HepG2 (cell line): ENCODE results near the gene NEDD8. TPM values are rescaled to one million over a fixed set of nuclear protein-coding genes. Genes with fewer than 3 reads are reported as not detected.

Experiments used
- ATAC-seq: fragments of 200-7000 bp; cut with Tn5 transposase; 3 replicates; pipeline ENCODE4 v1.9.1; 2020; ENCODE audit warnings: mild to moderate bottlenecking, moderate library complexity
- BruUV-seq: library from RNA; stranded (reverse); fragments of 400-500 nt; replicated peaks from 2 replicates; lab custom pipeline; 2021; lab: Mats Ljungman, UMichigan
- CTCF ChIA-PET: fragments of 300-600 bp; formaldehyde crosslinking; extraction: SDS; loops from one replicate; lab custom pipeline; 2021; ENCODE audit warnings: low total read pairs, inconsistent platforms, low intra/inter-chr PET ratio; lab: Yijun Ruan, JAX
- POLR2A ChIA-PET: fragments of 350-600 bp; sonication (Branson Sonifier 250); formaldehyde crosslinking; loops from one replicate; lab custom pipeline; 2020; ENCODE audit warnings: antibody characterized with exemption, inconsistent platforms; lab: Yijun Ruan, JAX
- DNase-seq: peaks from one replicate; pipeline ENCODE4 v3.0.0-alpha.2; 2015; ENCODE audit warnings: low spot score
- FAIRE-seq: peaks from 3 replicates; lab custom pipeline; 2011; peaks lifted over from hg19 to GRCh38; lab: Jason Lieb, UNC
- H2AFZ ChIP-seq: one replicate; pipeline ENCODE4 v1.6.1; 2011; ENCODE audit warnings: low read length, inconsistent platforms
- H3K27ac ChIP-seq: fragments of 300-600 bp; 3 replicates; pipeline ENCODE4 v1.8.0; 2011; ENCODE audit warnings: mixed run types, mild to moderate bottlenecking, mixed read lengths, low read length, inconsistent platforms; ENCODE audit not compliant: insufficient read depth; ENCODE audit errors: extremely low read length
- H3K27me3 ChIP-seq, 2 experiments: fragments of 200-600 bp in 1 of 2; 2 replicates in 1 of 2; 3 replicates in 1 of 2; pipeline versions ENCODE4 v1.6.0 to v1.8.0; 2011; ENCODE audit warnings: low read length in 2 of 2, mild to moderate bottlenecking in 2 of 2, moderate library complexity in 2 of 2, inconsistent platforms in 1 of 2; ENCODE audit not compliant: insufficient read depth in 2 of 2, control insufficient read depth in 1 of 2
- H3K36me3 ChIP-seq, 2 experiments: fragments of 200-600 bp in 1 of 2; replicated peaks in 1 of 2; 2 replicates in 1 of 2; 3 replicates in 1 of 2; pipeline versions ENCODE4 v1.5.1 to v1.8.0; 2011; ENCODE audit warnings: low read length in 2 of 2, inconsistent platforms in 1 of 2; ENCODE audit not compliant: insufficient read depth in 2 of 2, control insufficient read depth in 1 of 2
- H3K4me1 ChIP-seq: 2 replicates; pipeline ENCODE4 v1.5.1; 2012; ENCODE audit warnings: low read length, inconsistent platforms; ENCODE audit not compliant: insufficient read depth
- H3K4me2 ChIP-seq: 2 replicates; pipeline ENCODE4 v1.6.0; 2011; ENCODE audit warnings: low read depth, low read length, inconsistent platforms
- H3K4me3 ChIP-seq, 3 experiments: fragments of 200-600 bp in 1 of 3; sonication (generic), shearing (Covaris generic) in 1 of 3; replicated peaks in 1 of 3; 2 replicates each; pipeline ENCODE4 v1.5.1; 2011 to 2016; ENCODE audit warnings: low read length in 3 of 3, inconsistent platforms in 2 of 3, low read depth in 2 of 3, mild to moderate bottlenecking in 2 of 3, control low read depth in 1 of 3, mixed read lengths in 1 of 3; ENCODE audit not compliant: insufficient read depth in 1 of 3
- H3K79me2 ChIP-seq: one replicate; pipeline ENCODE4 v1.6.1; 2011; ENCODE audit warnings: low read length, inconsistent platforms; ENCODE audit not compliant: insufficient read depth
- H3K9ac ChIP-seq: 2 replicates; pipeline ENCODE4 v1.6.0; 2011; ENCODE audit warnings: mild to moderate bottlenecking, low read depth, low read length, inconsistent platforms; ENCODE audit not compliant: insufficient read depth
- H3K9me3 ChIP-seq: 2 replicates; pipeline ENCODE4 v1.5.1; 2012; ENCODE audit warnings: mild to moderate bottlenecking, low read length
- H4K20me1 ChIP-seq: 2 replicates; pipeline ENCODE4 v1.6.0; 2011; ENCODE audit warnings: inconsistent platforms, mild to moderate bottlenecking, low read length, moderate library complexity; ENCODE audit not compliant: insufficient read depth
- ARHGAP35 ChIP-seq: sonication (generic); formaldehyde crosslinking; IDR thresholded peaks from 2 replicates; pipeline ENCODE4 v1.9.0; 2022; ENCODE audit warnings: mild to moderate bottlenecking, inconsistent platforms, moderate library complexity, missing genetic modification reagents, borderline replicate concordance
- ARNT2 ChIP-seq: sonication (generic); formaldehyde crosslinking; IDR thresholded peaks from 2 replicates; pipeline ENCODE4 v1.8.0; 2022; ENCODE audit warnings: mild to moderate bottlenecking, low read depth, missing genetic modification reagents, moderate library complexity
- CAMTA2 ChIP-seq: sonication (generic); formaldehyde crosslinking; IDR thresholded peaks from 2 replicates; pipeline ENCODE4 v1.4.0; 2020; ENCODE audit warnings: mild to moderate bottlenecking, missing genetic modification reagents, borderline replicate concordance
- CHCHD3 ChIP-seq: sonication (generic); formaldehyde crosslinking; IDR thresholded peaks from 2 replicates; pipeline ENCODE4 v1.8.0; 2022; ENCODE audit warnings: mild to moderate bottlenecking, missing genetic modification reagents, moderate library complexity
- ISL2 ChIP-seq: sonication (generic); formaldehyde crosslinking; IDR thresholded peaks from 2 replicates; pipeline ENCODE4 v1.5.0; 2020; ENCODE audit warnings: missing genetic modification reagents
- JUN ChIP-seq: sonication (generic); formaldehyde crosslinking; IDR thresholded peaks from 2 replicates; pipeline ENCODE4 v1.4.0; 2020; ENCODE audit warnings: mild to moderate bottlenecking, missing genetic modification reagents
- KDM1A ChIP-seq: IDR thresholded peaks from 2 replicates; pipeline ENCODE4 v1.6.1; 2016; ENCODE audit warnings: missing compliant biosample characterization
- MYNN ChIP-seq: sonication (generic); formaldehyde crosslinking; IDR thresholded peaks from 2 replicates; pipeline ENCODE4 v1.4.0; 2020; ENCODE audit warnings: mild to moderate bottlenecking, low read depth, missing genetic modification reagents
- PHF20 ChIP-seq: sonication (generic); formaldehyde crosslinking; IDR thresholded peaks from 2 replicates; pipeline ENCODE4 v1.5.0; 2020; ENCODE audit warnings: mild to moderate bottlenecking, missing genetic modification reagents
- PHF8 ChIP-seq: sonication (generic); formaldehyde crosslinking; IDR thresholded peaks from 2 replicates; pipeline ENCODE4 v1.5.0; 2020; ENCODE audit warnings: missing genetic modification reagents
- POLR2G ChIP-seq: fragments of 200-400 bp; formaldehyde crosslinking; IDR thresholded peaks from 2 replicates; pipeline ENCODE4 v1.6.1; 2018; ENCODE audit warnings: mild to moderate bottlenecking, low read depth, low read length, moderate library complexity
- USF2 ChIP-seq, 2 experiments: sonication (generic) in 1 of 2; formaldehyde crosslinking in 1 of 2; IDR thresholded peaks; 2 replicates each; pipeline versions ENCODE4 v1.5.1 to v1.6.1; 2011 to 2020; ENCODE audit warnings: borderline replicate concordance in 1 of 2, low read depth in 1 of 2, low read length in 1 of 2, mild to moderate bottlenecking in 1 of 2, missing genetic modification reagents in 1 of 2, moderate library complexity in 1 of 2
- ZBTB20 ChIP-seq: sonication (generic); formaldehyde crosslinking; IDR thresholded peaks from 2 replicates; pipeline ENCODE4 v1.8.1; 2023; ENCODE audit warnings: missing genetic modification reagents, low read depth, mild to moderate bottlenecking, borderline replicate concordance
- ZNF44 ChIP-seq: sonication (generic); formaldehyde crosslinking; IDR thresholded peaks from 2 replicates; pipeline ENCODE4 v1.5.1; 2020; ENCODE audit warnings: mild to moderate bottlenecking, missing genetic modification reagents
- ZNF629 ChIP-seq: sonication (generic); formaldehyde crosslinking; conservative IDR thresholded peaks from 2 replicates; pipeline ENCODE4 v1.5.0; 2020; ENCODE audit warnings: missing genetic modification reagents
- ZNF652 ChIP-seq: IDR thresholded peaks from 2 replicates; pipeline ENCODE4 v1.6.1; 2016; ENCODE audit warnings: low read depth, borderline replicate concordance
- ZNF7 ChIP-seq: IDR thresholded peaks from 2 replicates; pipeline ENCODE4 v1.6.1; 2016; ENCODE audit warnings: missing biosample characterization, missing genetic modification reagents
- ZNF83 ChIP-seq: sonication (generic); formaldehyde crosslinking; IDR thresholded peaks from 2 replicates; pipeline ENCODE4 v1.4.0; 2020; ENCODE audit warnings: missing genetic modification reagents, mild to moderate bottlenecking, borderline replicate concordance
- ZNF879 ChIP-seq: sonication (generic); formaldehyde crosslinking; IDR thresholded peaks from 2 replicates; pipeline ENCODE4 v1.8.1; 2023; ENCODE audit warnings: missing genetic modification reagents
- WGBS: methylation state at CpG from one replicate; pipeline ENCODE4 v1.1.6; 2017; ENCODE audit warnings: low lambda C conversion rate; 5-methylcytosine and 5-hydroxymethylcytosine counted together
- in situ Hi-C: cut with HindIII; loops from 2 replicates; pipeline ENCODE4 v1.10.0; 2017; ENCODE audit warnings: low pct_unique_long_range_greater_than_20kb; ENCODE audit not compliant: extremely low pct_ligation_motif_present
- intact Hi-C: fragments of 100-400 bp; cut with micrococcal nuclease; formaldehyde crosslinking; loops from one replicate; pipeline ENCODE4 v1.10.0; 2022; ENCODE audit not compliant: unreplicated experiment
- polyA plus RNA-seq, 8 experiments: library from polyadenylated mRNA; depleted of rRNA in 3 of 8; stranded (reverse) in 7 of 8; unstranded in 1 of 8; fragments of >200 nt; fragmentation: Illumina TruSeq in 4 of 8; extraction: Trizol in 4 of 8; gene quantifications; 2 replicates each; pipeline versions ENCODE4 v1.2.1 to v1.2.3, GENCODE V29; 2011 to 2016; ENCODE audit warnings: low read depth in 4 of 8, missing spikeins in 1 of 8, mixed read lengths in 1 of 8; ENCODE audit not compliant: insufficient read depth in 1 of 8
- total RNA-seq, 5 experiments: library from RNA; depleted of rRNA; stranded (reverse); fragments of >200 nt; fragmentation: Illumina TruSeq; extraction: Trizol; gene quantifications; 2 replicates each; pipeline ENCODE4 v1.2.3, GENCODE V29; 2016; ENCODE audit warnings: low read depth in 1 of 5

Gene NEDD8
- total and polyA plus RNA-seq, 2 of the 13 experiments (the other 11 are each of a cell fraction or from before 2014, with no cell fraction given): 535 to 713 TPM

GRCh38 chr14:24212924-24213865, 19.0 kb downstream of the NEDD8 start, which contains the start of gene CHMP4A (continued):
- peak; percentile 26; the same call in 1 of the 2 replicates for TF ChIP-seq ZNF83 (CRISPR knock-in tag)
- peak; percentile 99 for TF ChIP-seq ARNT2 (CRISPR knock-in tag)
- peak; percentile 38; the same call in 1 of the 2 replicates for TF ChIP-seq ZNF7 (CRISPR knock-in tag)
- TF ChIP-seq PHF20 (CRISPR knock-in tag): no peak

DNA sequence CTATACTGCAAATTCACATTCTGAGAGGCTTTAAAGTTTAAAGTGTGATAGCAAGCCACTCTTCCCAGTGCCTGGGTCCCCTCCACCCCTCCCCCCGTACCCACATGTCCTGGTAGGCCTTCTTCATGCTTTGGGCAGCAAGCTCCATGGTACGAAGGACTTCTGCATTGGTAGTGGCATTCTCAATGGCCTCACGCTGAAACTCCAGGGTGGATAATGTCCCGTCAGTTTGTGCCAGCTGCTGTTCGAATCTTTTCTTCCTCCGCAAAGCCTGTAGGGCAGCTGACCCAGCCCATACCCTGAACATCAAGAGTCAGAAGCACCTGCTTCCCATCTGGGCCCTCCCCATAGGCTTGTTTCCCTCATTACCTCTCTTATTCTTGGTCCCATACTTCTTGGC, 20.9 kb downstream of the NEDD8 start:
- H2AFZ ChIP-seq: no peak overlapping the region
- H3K9me3 ChIP-seq: no peaks in the 10 kb centered on the region
- peaks cover 34 to 47% of the 10 kb centered on the region in 2 experiments for H3K36me3 ChIP-seq
- POLR2A ChIA-PET: interaction anchor here (1.2 to 8.1 kb wide), 4 partner anchors 16 to 76 kb away, joined by 3 to 230 read pairs (median 110); partner anchors contain the start of genes IRF9, PSME1, TINF2 and TM9SF1
- DNase-seq (no peak), ATAC-seq (no peak), FAIRE-seq (no peak)
- H3K79me2 ChIP-seq: peaks cover 2% of the 10 kb centered on the region
- in situ Hi-C loops: no loop called here
- H3K9ac ChIP-seq: no peak overlapping the region
- no peak overlapping the region for H3K4me2 ChIP-seq
- intact Hi-C loops: no loop called here
- no peaks in the 10 kb centered on the region for H4K20me1 ChIP-seq
- no peaks in the 10 kb centered on the region; a peak in 1 of 5 replicates for H3K27me3 ChIP-seq
- 99% methylated on average over 6 of the region's 6 CpGs for WGBS
- no peak overlapping the region for H3K4me3 ChIP-seq
- H3K27ac ChIP-seq: no peak overlapping the region
- peaks cover 37% of the 10 kb centered on the region for H3K4me1 ChIP-seq
- CTCF ChIA-PET: no interaction called here
- no TSS peak for BruUV-seq
- TF ChIP-seq ZNF652 (CRISPR knock-in tag): no peak
- TF ChIP-seq USF2 (IDR thresholded peaks at IDR 0.05; ENCODE audit: low read depth, low read length): no peak
- no peak for TF ChIP-seq USF2 (CRISPR knock-in tag; IDR thresholded peaks at IDR 0.05; ENCODE audit: borderline replicate concordance)
- no peak for TF ChIP-seq CHCHD3
- no peak for TF ChIP-seq KDM1A (CRISPR knock-in tag)
- no peak for TF ChIP-seq ZNF879 (CRISPR knock-in tag)
- no peak for TF ChIP-seq ZNF44
- TF ChIP-seq ISL2 (CRISPR knock-in tag): no peak
- peak; percentile 23; the same call in 1 of the 2 replicates for TF ChIP-seq PHF8 (CRISPR knock-in tag)
- 0 out of 2 replicates have a peak, but pooled peaks have one; percentile 25 for TF ChIP-seq ARHGAP35 (CRISPR knock-in tag)
- no peak for TF ChIP-seq MYNN (CRISPR knock-in tag)
- TF ChIP-seq POLR2G: peak; percentile 59; the same call in 1 of the 2 replicates
- TF ChIP-seq JUN (CRISPR knock-in tag): no peak
- TF ChIP-seq ZNF629 (CRISPR knock-in tag): no peak
- TF ChIP-seq PHF20 (CRISPR knock-in tag): no peak
- TF ChIP-seq ZBTB20 (CRISPR knock-in tag): no peak
- no peak for TF ChIP-seq CAMTA2 (CRISPR knock-in tag)
- TF ChIP-seq ARNT2 (CRISPR knock-in tag): 0 out of 2 replicates have a peak, but pooled peaks have one; percentile 21
